Adrenal gland (tissue), 12 donors: Measurements from ENCODE around the gene SMG1. TPM values are rescaled to one million over a fixed set of nuclear protein-coding genes. Genes with fewer than 3 reads are reported as not detected.

ENCODE experiments used
- DNase-seq, 7 donors: peaks; one replicate each; pipeline ENCODE4 v3.0.0-alpha.2; 2019 to 2020
- H3K27ac ChIP-seq, 5 donors: fragments of 200-600 bp; sonication (generic) in 4 of 5; 1 replicate in 3 of 5; 2 replicates in 2 of 5; pipeline versions ENCODE4 v1.5.1 to v1.8.0; 2016 to 2020; ENCODE audit warnings: mild to moderate bottlenecking in 1 of 5
- H3K27me3 ChIP-seq: fragments of 200-600 bp; 2 replicates; pipeline ENCODE4 v1.8.0; 2021
- H3K36me3 ChIP-seq, 2 donors: fragments of 200-600 bp; replicated peaks in 1 of 2; 1 replicate in 1 of 2; 2 replicates in 1 of 2; pipeline versions ENCODE4 v1.5.1 to v1.8.0; 2018 to 2022
- H3K4me1 ChIP-seq, 2 donors: fragments of 200-600 bp; replicated peaks in 1 of 2; 1 replicate in 1 of 2; 2 replicates in 1 of 2; pipeline versions ENCODE4 v1.5.1 to v1.8.0; 2018 to 2021
- H3K4me3 ChIP-seq, 4 donors: fragments of 200-600 bp; sonication (generic) in 3 of 4; one replicate each; pipeline ENCODE4 v1.5.1; 2016 to 2018
- H3K9me3 ChIP-seq, 3 donors: fragments of 200-600 bp; sonication (generic) in 1 of 3; replicated peaks in 1 of 3; 1 replicate in 2 of 3; 2 replicates in 1 of 3; pipeline versions ENCODE4 v1.5.1 to v1.8.0; 2016 to 2021
- POLR2A ChIP-seq, 2 donors: fragments of 450-650 bp; IDR thresholded peaks; one replicate each; pipeline ENCODE4 v1.6.1; 2017; ENCODE audit warnings: antibody characterized with exemption in 2 of 2, mild to moderate bottlenecking in 2 of 2, moderate library complexity in 1 of 2
- WGBS, 4 donors: extraction: QIAGEN DNeasy Blood & Tissue Kit in 2 of 4; methylation state at CpG; one replicate each; pipeline versions ENCODE4 v1.1.5 to v1.1.7; 2013 to 2017; 5-methylcytosine and 5-hydroxymethylcytosine counted together
- intact Hi-C, 2 donors: fragments of 100-400 bp; cut with DNase I; formaldehyde crosslinking; loops; one replicate each; pipeline versions ENCODE4 v1.14.1 to v1.15.0; 2022 to 2023
- polyA plus RNA-seq, 3 donors: library from polyadenylated mRNA; stranded (reverse); fragments of 200-250 nt in 2 of 3; fragments of 350-450 nt in 1 of 3; fragmentation: Illumina TruSeq in 1 of 3; extraction: RNeasy Lipid Tissue Mini Kit (QIAGEN cat#74804) in 1 of 3; gene quantifications; one replicate each; pipeline ENCODE4 v1.2.3, GENCODE V29; 2013 to 2014
- total RNA-seq, 9 donors: library from RNA; depleted of rRNA in 4 of 9; stranded (reverse); fragments of >200 nt in 4 of 9; fragments of 120-200 nt in 1 of 9; fragmentation: NEBNext Ultra II Directional in 1 of 9; extraction: Animal tissue kit (Norgen Biotek cat#: 25700) in 1 of 9; gene quantifications; one replicate each; pipeline versions ENCODE4 v1.1.0 to v1.2.4, GENCODE V29; 2013 to 2023
- TF ChIP-seq, protein P1 (sequence below), 6 experiments: fragments of 450-650 bp in 4 of 6; fragments of 200-600 bp in 2 of 6; sonication (generic) in 1 of 6; IDR thresholded peaks; 1 replicate in 5 of 6; 2 replicates in 1 of 6; pipeline versions ENCODE4 v1.5.1 to v1.8.0; 2016 to 2021; ENCODE audit warnings: antibody characterized with exemption in 6 of 6, mild to moderate bottlenecking in 2 of 6, moderate library complexity in 1 of 6
- donor health status: healthy with polysubstance abuse.
- donor health status: Bipolar disorder and iron deficiency.
- donor health status: DM: yes; HTN: yes; CAD: no.
- donor health status: DM: no; HTN: no; CAD: no.
- donor health status: DM: no; HTN: no; CAD: no.
- donor health status: DM: yes; HTN: yes; CAD: no.

SMG1 gene
- total and polyA plus RNA-seq, 12 donors, result 6.3 to 90.9 (median 43.4) TPM

DNA sequence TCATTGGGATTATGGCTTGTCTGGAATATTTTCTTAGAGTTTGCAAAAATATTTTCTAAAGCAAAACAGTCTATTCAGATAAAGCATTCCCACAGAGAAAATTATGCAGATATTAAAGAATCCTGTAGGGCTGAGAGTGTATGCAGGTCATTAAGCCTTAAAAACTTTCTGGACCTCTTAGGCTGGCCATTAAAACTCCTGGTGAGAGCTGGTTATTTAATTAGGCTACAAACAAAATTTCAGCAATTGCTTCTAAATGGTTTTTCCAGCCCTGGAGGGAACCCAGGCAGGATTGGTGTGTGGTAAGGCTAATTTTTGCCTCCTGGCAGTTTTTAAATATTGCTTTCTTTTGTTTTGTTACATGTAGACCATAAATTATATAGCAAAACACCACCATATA, 27.3 kb upstream of the SMG1 start:
- no peaks in the 10 kb centered on the region for H3K27me3 ChIP-seq
- intact Hi-C loops, result no loop called here
- no peak overlapping the region for H3K4me3 ChIP-seq
- no peaks in the 10 kb centered on the region for H3K4me1 ChIP-seq
- TF ChIP-seq POLR2A (IDR thresholded peaks at IDR 0.05), result no peak
- TF ChIP-seq, protein P1, sequence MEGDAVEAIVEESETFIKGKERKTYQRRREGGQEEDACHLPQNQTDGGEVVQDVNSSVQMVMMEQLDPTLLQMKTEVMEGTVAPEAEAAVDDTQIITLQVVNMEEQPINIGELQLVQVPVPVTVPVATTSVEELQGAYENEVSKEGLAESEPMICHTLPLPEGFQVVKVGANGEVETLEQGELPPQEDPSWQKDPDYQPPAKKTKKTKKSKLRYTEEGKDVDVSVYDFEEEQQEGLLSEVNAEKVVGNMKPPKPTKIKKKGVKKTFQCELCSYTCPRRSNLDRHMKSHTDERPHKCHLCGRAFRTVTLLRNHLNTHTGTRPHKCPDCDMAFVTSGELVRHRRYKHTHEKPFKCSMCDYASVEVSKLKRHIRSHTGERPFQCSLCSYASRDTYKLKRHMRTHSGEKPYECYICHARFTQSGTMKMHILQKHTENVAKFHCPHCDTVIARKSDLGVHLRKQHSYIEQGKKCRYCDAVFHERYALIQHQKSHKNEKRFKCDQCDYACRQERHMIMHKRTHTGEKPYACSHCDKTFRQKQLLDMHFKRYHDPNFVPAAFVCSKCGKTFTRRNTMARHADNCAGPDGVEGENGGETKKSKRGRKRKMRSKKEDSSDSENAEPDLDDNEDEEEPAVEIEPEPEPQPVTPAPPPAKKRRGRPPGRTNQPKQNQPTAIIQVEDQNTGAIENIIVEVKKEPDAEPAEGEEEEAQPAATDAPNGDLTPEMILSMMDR (IDR thresholded peaks at IDR 0.05), result no peak
- H3K36me3 ChIP-seq, result no peaks in the 10 kb centered on the region
- no peak for DNase-seq
- no peaks in the 10 kb centered on the region for H3K9me3 ChIP-seq
- no peak overlapping the region for H3K27ac ChIP-seq

DNA sequence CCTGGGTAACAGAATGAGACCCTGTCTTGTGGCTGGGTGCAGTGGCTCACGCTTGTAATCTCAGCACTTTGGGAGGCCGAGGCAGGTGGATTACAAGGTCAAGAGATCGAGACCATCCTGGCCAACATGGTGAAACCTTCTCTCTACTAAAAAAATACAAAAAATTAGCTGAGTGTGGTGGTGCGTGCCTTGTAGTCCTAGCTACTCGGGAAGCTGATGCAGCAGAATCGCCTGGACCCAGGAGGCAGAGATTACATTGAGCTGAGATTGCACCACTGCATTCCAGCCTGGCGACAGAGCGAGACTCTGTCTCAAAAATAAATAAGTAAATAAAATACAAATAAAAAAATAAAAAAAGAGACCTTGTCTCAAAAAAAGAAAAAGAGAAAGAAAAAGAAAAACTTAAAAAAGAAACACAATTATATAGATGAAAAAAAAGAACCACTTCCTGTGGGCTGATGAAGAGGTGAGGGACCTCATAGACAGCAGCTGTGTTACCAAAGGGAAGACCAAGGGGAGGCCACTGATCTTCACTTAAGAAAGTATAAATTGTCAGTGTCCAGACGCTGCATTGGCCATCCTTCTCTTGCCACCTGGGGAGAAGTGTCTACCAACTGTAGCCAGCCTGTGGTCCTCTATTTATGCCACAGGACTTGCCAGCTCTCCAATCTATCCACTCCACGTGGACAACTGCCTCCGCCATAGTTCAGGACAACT, 24.4 kb upstream of the SMG1 start:
- no peak for DNase-seq
- Histone ChIP-seq H3K27ac (no peak overlapping the region), H3K27me3 (no peaks in the 10 kb centered on the region), H3K4me1 (peaks cover 0 to 5% of the 10 kb centered on the region in 2 donors), H3K36me3 (no peaks in the 10 kb centered on the region), H3K4me3 (no peak overlapping the region), H3K9me3 (no peaks in the 10 kb centered on the region)
- intact Hi-C loops, result no loop called here
- WGBS, 4 donors, result 80 to 92% (median 89%) methylated on average over 9 to 11 of the region's 11 CpGs
- TF ChIP-seq POLR2A (IDR thresholded peaks at IDR 0.05), result no peak
- TF ChIP-seq, protein P1 (IDR thresholded peaks at IDR 0.05), result no peak

DNA sequence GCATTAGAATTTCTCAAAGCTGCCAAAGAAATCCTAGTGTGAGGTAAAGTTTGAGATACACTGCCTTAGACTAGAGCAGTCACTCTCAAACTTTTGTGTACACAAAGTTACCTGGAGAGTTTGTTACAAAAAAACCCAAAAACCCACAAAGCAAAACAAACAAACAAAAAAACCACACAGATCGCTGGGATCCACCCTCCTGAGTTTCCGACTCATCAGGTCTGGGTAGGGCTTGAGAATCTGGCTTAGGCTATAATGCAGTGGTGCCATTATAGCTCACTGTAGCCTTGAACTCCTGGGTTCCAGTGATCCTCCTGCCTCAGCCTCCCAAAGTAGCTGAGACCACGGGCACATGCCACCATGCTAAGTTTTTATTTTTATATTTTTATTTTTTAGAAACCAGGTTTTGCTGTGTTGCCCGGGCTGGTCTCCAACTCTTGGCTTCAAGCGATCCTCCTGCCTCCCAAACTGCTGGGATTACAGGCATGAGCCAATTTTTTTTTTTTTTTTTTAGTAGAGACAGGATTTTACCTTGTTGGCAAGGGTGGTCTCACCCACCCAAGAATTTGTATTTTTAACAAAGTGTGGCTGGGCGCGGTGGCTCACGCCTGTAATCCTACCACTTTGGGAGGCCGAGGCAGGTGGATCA, 22.3 kb upstream of the SMG1 start:
- no peak for DNase-seq
- H3K36me3 ChIP-seq, result no peaks in the 10 kb centered on the region
- H3K9me3 ChIP-seq, result no peaks in the 10 kb centered on the region
- H3K27ac ChIP-seq, result no peak overlapping the region
- no peak for TF ChIP-seq POLR2A (IDR thresholded peaks at IDR 0.05)
- TF ChIP-seq, protein P1 (IDR thresholded peaks at IDR 0.05), result no peak
- 89 to 94% (median 91%) methylated on average over 6 to 9 of the region's 9 CpGs for WGBS, 4 donors
- no peaks in the 10 kb centered on the region for H3K27me3 ChIP-seq
- intact Hi-C loops, result no loop called here
- H3K4me1 ChIP-seq, result peaks cover 0 to 5% of the 10 kb centered on the region in 2 donors
- H3K4me3 ChIP-seq, result no peak overlapping the region

DNA sequence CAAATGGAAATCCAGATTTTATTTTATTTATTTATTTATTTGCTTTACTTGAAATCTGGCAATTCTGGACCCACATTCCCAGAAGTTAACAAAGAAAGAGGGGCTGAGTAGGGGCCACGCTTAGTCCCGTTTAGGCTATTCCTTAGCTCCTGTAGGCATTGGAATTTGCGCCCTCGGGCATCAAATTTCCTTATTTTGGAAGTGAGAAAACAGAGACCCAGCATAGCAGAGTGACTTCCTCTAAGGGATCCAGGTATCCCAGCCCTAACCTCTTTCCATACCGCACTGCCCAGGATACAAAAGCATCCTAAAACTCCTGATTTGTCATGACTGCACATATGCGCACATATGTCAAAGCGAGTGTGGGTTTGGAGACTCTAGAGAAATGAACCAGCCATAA, 19.0 kb upstream of the SMG1 start:
- TF ChIP-seq, protein P1 (IDR thresholded peaks at IDR 0.05), result no peak
- TF ChIP-seq POLR2A (IDR thresholded peaks at IDR 0.05), result no peak
- DNase-seq, result no peak
- 74 to 85% (median 82%) methylated on average over 7 of the region's 7 CpGs for WGBS, 4 donors
- H3K4me3 ChIP-seq, result no peak overlapping the region
- no peaks in the 10 kb centered on the region for H3K9me3 ChIP-seq
- no peaks in the 10 kb centered on the region for H3K36me3 ChIP-seq
- no peaks in the 10 kb centered on the region for H3K27me3 ChIP-seq
- no peak overlapping the region for H3K27ac ChIP-seq
- peaks cover 0 to 5% of the 10 kb centered on the region in 2 donors for H3K4me1 ChIP-seq
- intact Hi-C loops, result no loop called here
